T-helper 2 cell treated with Interferon-gamma antibody and Interleukin-4, amounts not matched to agents 5 μg/mL and 100 μg/mL, for 36 hours (primary cell): ENCODE results near the gene DYRK2.

Source experiments
- DNase-seq: peaks from one replicate; pipeline ENCODE4 v3.0.0; 2021; ENCODE audit warnings: low spot score
- H3K27ac Mint-ChIP-seq: one replicate; pipeline ENCODE4 v1.8.0; 2021; ENCODE audit warnings: mild to moderate bottlenecking, mixed read lengths
- H3K27me3 Mint-ChIP-seq: one replicate; pipeline ENCODE4 v1.8.0; 2021; ENCODE audit warnings: low read depth, mixed read lengths
- H3K36me3 Mint-ChIP-seq: one replicate; pipeline ENCODE4 v1.8.0; 2021; ENCODE audit warnings: low read depth, mixed read lengths
- H3K4me1 Mint-ChIP-seq: one replicate; pipeline ENCODE4 v1.8.0; 2021; ENCODE audit warnings: low read depth, mixed read lengths
- H3K4me3 Mint-ChIP-seq: one replicate; pipeline ENCODE4 v1.8.0; 2022; ENCODE audit warnings: mild to moderate bottlenecking, moderate library complexity, mixed read lengths
- H3K9me3 Mint-ChIP-seq: one replicate; pipeline ENCODE4 v1.8.0; 2021; ENCODE audit warnings: mixed read lengths

Gene DYRK2

DNA sequence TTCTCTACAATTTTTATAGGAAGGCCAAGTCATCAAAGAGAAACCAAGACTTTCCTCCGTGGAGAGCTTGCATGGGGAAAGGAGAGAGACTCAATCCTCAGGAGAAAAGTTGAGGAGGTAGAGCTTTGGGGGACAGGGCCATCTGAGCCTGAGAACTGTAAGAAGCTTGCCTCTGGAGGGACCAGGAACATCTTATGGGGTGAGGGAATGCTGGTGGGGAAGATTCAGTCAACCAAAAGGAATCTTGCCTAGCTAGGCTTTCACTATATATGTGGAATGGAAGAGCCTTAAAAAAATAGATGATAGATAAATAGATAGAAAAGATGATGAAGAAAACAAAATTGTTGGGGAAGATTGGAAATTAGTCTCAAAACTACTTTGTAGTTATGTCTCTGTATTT lies 63.5 kb downstream of the DYRK2 start:
- H3K36me3 Mint-ChIP-seq = no peaks in the 10 kb centered on the region
- no peaks in the 10 kb centered on the region for H3K9me3 Mint-ChIP-seq
- peaks cover 2% of the 10 kb centered on the region for H3K4me1 Mint-ChIP-seq
- no peak for DNase-seq
- H3K4me3 Mint-ChIP-seq = no peak overlapping the region
- H3K27me3 Mint-ChIP-seq = peaks cover 7% of the 10 kb centered on the region
- no peak overlapping the region for H3K27ac Mint-ChIP-seq

DNA sequence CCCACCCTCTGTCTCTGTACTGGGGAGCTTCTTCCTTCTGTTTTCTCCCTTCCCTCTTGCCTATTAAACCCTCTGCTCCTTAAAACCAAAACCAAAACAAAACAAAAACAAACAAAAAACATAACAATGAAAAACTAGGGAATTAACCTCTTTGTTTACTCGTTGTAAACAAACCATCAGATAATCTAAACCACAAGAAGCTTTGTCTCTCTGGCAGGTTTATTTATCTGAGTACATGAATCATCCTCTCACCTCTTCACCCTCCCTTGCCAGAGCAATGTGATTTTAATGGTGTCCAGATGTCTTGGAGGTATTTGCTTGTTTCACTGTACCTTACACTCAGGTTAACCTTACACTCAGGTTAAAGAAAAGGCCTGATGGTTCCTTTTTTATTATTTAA lies 66.1 kb downstream of the DYRK2 start:
- H3K4me1 Mint-ChIP-seq = peaks cover 2% of the 10 kb centered on the region
- H3K9me3 Mint-ChIP-seq = no peaks in the 10 kb centered on the region
- peaks cover 7% of the 10 kb centered on the region for H3K27me3 Mint-ChIP-seq
- no peak overlapping the region for H3K4me3 Mint-ChIP-seq
- no peaks in the 10 kb centered on the region for H3K36me3 Mint-ChIP-seq
- DNase-seq = no peak
- H3K27ac Mint-ChIP-seq = no peak overlapping the region
